GM18519 (cell line): ENCODE data around the gene AMBRA1.

Source experiments
- ATAC-seq: cut with Tn5 transposase; IDR thresholded peaks from one replicate; pipeline ENCODE4 v1.9.1; 2021; ENCODE audit warnings: mild to moderate bottlenecking, moderate library complexity; ENCODE audit not compliant: unreplicated experiment, low FRiP score

Gene AMBRA1

DNA sequence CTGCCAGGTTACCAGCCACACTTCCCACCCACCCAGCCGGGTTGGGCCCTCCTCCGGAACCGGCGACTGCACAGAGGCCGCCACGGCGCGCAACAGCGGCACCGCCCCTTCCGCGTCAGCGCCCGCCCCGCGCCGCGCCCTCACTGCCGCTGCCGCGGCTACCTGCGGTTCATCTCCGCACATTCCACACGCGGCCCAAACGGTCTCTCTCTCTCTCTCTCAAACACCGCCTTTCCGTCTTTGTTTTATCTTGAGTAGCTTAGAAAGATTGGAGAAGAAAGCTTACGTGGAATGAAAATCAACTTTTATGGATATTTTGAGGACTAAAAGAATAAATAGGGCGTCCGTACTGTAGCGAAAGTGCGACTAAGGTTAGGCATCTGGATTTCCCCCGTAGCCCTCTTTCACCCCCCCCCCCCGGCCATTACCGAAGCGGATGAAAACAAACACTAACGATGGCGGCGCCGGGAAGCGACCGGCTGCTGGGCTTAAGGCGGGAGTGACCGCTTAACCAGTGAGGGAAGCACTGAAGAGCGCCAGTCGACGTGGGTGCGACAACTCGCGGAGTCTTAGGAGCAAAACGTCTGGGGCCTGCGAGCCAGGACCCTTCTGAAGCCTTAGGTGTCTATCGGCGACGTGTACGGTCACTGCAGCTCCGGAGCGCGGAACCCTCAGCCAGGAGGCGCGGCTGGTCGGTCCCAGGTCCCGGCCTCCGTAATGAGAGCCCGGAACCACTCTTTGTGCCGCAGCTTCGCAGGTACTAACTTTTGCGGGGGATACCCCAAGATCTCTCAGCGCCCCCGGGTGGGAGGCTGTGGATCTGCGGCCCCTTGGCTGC is 23.5 kb upstream of the AMBRA1 start, which contains the start of the genes ATG13 and HARBI1:
Gene ATG13 (plus strand): TSS at position 420 of the 838 bp plus-strand sequence. CDS start 26,739 bp downstream, outside the sequence.
Gene HARBI1 (minus strand): TSS at position 94 of the 838 bp plus-strand sequence. CDS start 990 bp downstream, outside the sequence.
- ATAC-seq: peak; percentile 80

DNA sequence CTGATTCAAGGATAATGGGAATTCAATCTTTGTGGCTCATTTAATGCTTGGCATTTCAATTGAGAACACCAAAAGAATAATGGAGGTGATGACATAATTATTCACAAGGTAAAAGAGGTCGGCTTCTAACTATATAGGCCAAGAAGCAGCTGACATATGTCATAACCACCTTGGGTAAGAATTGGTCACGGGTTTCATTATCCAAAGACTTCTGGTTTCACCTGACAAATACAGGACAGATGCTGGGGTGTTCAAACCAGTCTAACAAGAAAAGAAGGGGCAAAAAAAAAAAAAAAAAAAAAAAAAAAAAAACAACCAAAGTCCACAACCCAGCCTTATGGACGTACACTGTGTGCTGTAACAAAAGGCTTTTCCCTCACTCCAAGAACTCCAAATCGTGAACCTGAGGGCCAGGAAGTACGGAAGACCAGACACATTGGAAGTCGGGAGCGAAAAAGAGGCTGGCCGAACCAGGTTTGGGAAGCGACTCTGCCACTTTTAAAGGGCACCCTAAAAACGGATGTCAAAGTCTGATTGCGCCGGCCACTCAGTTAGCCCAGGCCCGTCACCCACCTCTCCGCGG is 22.8 kb upstream of the AMBRA1 start:
- no peak for ATAC-seq

- ATAC-seq: no peak
These were observed 21.9 kb upstream of the AMBRA1 start for GRCh38 chr11:46615756-46616155.

- no peak for ATAC-seq
These were observed 18.5 kb upstream of the AMBRA1 start for GRCh38 chr11:46612326-46612725.

- ATAC-seq: no peak
These were observed 17.9 kb upstream of the AMBRA1 start for GRCh38 chr11:46611526-46612304.

- no peak for ATAC-seq
These were observed 15.6 kb upstream of the AMBRA1 start for GRCh38 chr11:46609386-46609785.

GRCh38 chr11:46607516-46607915 is 13.7 kb upstream of the AMBRA1 start:
- ATAC-seq: no peak

DNA sequence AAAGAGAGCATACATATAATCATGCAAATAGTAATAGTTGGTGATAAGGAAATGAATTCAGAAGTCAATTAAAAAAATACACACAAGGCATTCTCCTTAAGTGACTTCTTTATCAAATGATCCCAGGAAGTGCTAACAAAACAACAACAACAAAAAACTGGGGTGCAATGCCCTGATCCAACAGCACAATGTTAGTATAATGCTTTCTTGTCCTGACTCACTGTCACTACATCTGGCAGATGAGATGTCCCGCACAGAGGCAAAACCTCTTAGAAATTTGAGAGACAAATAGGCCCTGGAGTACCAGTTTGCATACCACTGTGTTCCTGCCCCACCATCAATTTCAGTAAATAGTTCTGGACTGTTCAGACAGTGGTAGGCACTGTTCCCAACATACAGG is 11.0 kb upstream of the AMBRA1 start:
- no peak for ATAC-seq

GRCh38 chr11:46603704-46604308 is 10.0 kb upstream of the AMBRA1 start:
- no peak for ATAC-seq

DNA sequence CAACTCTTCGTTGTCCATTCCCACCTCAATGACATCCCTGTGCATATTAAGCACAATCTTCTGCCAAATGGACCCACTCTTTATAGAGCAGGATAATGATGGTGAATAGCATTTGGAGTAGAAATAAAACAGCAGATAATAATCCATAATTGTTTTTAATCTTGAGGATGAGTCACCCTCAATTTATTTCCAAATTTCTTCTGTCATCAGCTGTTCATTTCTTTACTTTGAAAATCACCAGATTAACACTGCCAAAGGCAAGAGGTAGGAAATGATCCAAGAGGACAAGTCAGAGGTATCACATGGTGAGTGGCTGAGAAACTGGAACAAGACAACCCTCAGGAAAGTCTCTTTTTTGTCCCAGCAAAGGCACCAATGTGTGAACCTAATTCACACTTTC is 7.3 kb upstream of the AMBRA1 start:
- ATAC-seq: no peak

- ATAC-seq: no peak
These were observed 6.6 kb upstream of the AMBRA1 start for GRCh38 chr11:46600194-46600960.

DNA sequence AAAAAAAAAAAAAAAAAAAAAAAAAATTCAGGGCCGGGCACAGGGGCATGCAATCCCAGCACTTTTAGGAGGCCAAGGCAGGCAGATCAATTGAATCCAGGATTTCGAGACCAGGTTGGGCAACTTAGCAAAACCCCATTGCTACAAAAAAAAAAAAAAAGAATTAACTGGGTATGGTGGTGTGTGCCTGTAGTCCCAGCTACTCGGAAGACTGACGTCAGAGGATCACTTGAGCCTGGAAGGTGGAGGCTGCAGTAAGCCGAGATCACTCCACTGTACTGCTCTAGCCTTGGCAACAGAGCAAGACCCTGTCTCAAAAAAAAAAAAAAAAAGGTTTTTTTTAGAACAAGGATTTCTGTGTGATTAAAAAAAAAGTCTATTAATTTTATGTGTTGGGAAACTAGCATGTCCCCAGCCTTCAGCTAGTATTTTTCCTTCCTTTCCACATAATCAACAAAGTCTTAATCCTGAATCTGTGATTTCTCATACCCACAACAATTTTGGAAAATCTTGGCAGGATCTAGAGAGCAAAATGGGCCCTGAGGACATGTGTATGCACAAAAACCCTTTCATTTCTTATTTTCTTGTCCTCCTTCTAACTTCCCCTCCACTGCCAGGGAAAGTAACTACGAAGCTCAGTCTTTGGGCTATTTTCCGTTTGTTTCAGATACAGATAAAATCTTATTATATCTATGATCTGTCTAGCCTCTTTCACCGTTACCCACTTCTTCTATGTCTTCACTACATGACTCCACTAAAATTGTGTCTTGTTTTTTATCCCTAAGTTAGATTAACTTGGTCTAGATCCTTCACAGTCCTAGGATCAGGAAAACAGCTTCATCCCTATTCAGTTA is 5.7 kb upstream of the AMBRA1 start:
- ATAC-seq: no peak

DNA sequence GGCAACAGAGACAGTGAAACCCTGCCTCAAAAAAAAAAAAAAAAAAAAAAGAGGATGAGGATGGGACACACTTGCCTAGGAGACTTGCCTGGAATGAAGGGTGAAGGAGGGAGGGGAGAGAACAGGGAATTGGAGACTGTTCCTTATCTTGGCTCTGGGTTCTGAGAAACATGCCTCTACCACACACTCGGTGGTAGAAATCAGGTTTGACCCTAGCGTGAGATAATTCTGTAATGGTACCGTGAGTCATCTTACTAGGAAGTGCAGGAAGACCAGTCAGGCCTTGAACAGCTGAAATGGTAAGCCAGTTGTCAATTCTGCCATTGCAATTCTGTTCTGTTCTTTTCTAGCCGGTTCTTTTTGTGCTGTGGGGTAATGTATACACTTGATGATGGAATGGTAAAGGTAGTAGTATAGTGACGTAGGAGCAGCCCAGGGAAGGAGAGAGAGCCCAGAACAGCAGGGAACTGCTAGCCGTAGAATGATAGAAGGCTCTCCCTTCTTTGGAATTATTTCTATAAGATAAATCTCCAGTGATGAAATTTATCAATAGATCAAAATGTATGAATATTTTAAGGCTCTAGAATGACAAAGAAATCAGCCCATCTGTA is 3.9 kb upstream of the AMBRA1 start:
- no peak for ATAC-seq

GRCh38 chr11:46597155-46597554 is 3.3 kb upstream of the AMBRA1 start:
- ATAC-seq: no peak

DNA sequence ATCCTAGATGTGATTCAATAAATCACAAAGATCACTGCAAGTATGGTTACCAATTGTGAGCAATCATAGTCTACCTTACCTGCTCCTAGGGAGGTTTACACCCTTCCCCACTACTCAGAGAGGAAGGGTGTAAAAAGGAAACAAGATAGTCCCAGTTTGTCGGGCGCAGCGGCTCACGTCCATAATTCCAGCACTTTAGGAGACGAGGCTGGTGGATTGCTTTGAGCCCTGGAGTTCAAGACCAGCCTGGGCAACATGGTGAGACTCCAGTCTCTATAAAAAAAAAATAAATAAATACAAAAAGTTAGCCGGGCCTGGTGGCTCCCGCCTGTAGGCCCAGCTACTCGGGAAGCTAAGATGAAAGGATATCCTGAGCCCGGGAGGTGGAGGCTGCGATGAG is 962 bp upstream of the AMBRA1 start:
- ATAC-seq: no peak

DNA sequence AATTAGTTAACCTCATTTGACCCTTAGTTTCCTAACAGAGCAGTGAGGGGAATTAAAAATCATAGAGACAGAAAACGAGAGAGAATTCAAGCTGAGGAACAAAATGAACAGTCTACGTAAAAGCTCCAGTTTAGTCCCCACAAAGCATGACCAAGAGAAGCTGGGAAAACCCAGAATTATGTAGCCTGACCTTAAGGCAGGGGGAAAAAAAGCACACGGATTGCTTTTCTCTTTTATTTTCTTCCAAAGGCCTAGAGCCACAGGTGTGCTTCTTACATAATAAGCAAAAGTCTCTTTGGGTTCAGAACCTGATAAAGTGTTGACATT is 514 bp upstream of the AMBRA1 start:
- no peak for ATAC-seq

DNA sequence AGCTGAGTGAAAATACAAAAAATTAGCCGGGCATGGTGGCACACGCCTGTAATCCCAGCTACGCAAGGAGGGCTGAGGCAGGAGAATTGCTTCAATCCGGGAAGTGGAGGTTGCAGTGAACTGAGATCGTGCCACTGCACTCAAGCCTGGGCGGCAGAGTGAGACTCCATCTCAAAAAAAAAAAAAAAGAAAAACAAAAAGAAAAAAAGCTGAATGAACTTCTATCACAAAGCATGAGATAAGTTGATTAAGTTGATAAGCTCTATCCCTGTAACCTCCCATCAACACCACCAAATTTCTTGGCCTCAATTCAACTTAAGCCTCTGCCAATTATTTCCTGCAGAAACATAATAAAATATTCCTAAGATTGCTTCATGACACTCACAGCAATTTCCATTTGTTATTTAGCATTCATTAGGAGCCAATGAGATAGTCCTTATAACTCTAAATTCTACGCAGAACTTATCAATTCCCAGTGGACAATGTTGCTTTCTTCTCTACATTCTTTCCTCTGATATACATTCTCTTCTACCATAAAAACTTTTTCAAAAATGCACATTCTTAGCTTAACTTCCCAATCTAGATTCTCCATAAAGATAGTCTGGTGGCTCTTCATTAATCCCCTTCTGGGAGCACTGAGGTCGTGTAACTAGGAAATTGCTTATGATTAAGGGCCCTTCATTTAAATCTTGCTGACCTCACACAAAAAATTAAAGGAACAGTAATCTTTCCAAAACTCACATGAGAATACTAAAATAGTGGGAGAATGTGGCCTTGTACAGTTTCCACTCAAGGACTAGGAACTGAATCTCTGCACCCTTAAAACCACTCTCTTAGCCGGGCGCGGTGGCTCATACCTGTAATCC is 2.9 kb downstream of the AMBRA1 start:
- ATAC-seq: no peak

- no peak for ATAC-seq
These were observed 4.9 kb downstream of the AMBRA1 start for GRCh38 chr11:46588915-46589314.
